ENCODE measurements around the gene SLF2.

DNA sequence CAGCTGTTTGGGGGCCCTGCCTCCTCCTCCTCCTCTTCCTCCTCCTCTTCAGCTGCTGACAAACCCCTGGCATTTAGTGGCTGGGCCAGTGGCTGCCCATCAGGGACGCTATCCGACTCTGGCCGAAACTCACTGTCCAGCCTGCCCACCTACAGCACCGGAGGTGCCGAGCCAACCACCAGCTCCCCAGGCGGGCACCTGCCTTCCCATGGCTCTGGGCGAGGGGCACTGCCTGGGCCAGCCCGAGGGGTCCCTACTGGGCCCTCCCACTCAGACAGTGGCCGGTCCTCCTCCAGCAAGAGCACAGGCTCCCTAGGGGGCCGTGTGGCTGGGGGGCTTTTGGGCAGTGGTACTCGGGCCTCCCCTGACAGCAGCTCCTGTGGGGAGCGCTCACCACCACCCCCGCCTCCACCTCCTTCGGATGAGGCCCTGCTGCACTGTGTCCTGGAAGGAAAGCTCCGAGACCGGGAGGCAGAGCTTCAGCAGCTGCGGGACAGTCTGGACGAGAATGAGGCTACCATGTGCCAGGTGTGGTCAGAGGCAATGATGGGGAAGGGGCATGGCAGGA, 91.0 kb downstream of the SLF2 start:
- TF ChIP-seq POLR2AphosphoS5 (IDR thresholded peaks at IDR 0.05; ENCODE audit: low read depth, low read length) = no peak
- no peak for TF ChIP-seq POLR2A (IDR thresholded peaks at IDR 0.05; ENCODE audit: low read depth, low read length)
- TF ChIP-seq POU2F2 (IDR thresholded peaks at IDR 0.05; ENCODE audit: low read depth, low read length) = no peak
